GM21515 (cell line): ENCODE results near the gene P2RX5.

Experiments used
- ATAC-seq: cut with Tn5 transposase; IDR thresholded peaks from one replicate; pipeline ENCODE4 v1.9.1; 2021; ENCODE audit not compliant: unreplicated experiment

Gene P2RX5

GRCh38 chr17:3657874-3658783 lies 37.8 kb downstream of the P2RX5 start:
- no peak for ATAC-seq

GRCh38 chr17:3657588-3657869 lies 38.4 kb downstream of the P2RX5 start:
- ATAC-seq: no peak

GRCh38 chr17:3656755-3657587 lies 39.0 kb downstream of the P2RX5 start:
- no peak for ATAC-seq

GRCh38 chr17:3656353-3656752 lies 39.6 kb downstream of the P2RX5 start:
- ATAC-seq: no peak

- no peak for ATAC-seq
Observed at GRCh38 chr17:3655766-3656165, 40.2 kb downstream of the P2RX5 start.

GRCh38 chr17:3647769-3648555 lies 48.0 kb downstream of the P2RX5 start:
- no peak for ATAC-seq

- no peak for ATAC-seq
Observed at GRCh38 chr17:3647251-3647650, 48.7 kb downstream of the P2RX5 start.

- no peak for ATAC-seq
Observed at GRCh38 chr17:3645310-3645709, 50.6 kb downstream of the P2RX5 start.

GRCh38 chr17:3643889-3644349 lies 52.0 kb downstream of the P2RX5 start:
- no peak for ATAC-seq

- no peak for ATAC-seq
Observed at GRCh38 chr17:3641717-3642486, 54.1 kb downstream of the P2RX5 start.

GRCh38 chr17:3641014-3641413 lies 54.9 kb downstream of the P2RX5 start:
- ATAC-seq: no peak

- no peak for ATAC-seq
Observed at GRCh38 chr17:3639981-3640596, 55.9 kb downstream of the P2RX5 start.

GRCh38 chr17:3636908-3637373 lies 59.0 kb downstream of the P2RX5 start:
- peak; percentile 10 for ATAC-seq

GRCh38 chr17:3636154-3636907 lies 59.6 kb downstream of the P2RX5 start, which contains the start of the genes CTNS and SHPK:
Gene CTNS, plus strand, starts transcription at chr17:3636760. Its CDS starts 3,447 bp downstream, at chr17:3640207.
Gene SHPK, minus strand, starts transcription at chr17:3636250. Its CDS starts 31 bp downstream, at chr17:3636219.
- peak; percentile 88 for ATAC-seq

- ATAC-seq: no peak
Observed at GRCh38 chr17:3635474-3636153, 60.3 kb downstream of the P2RX5 start.

GRCh38 chr17:3632287-3632686 lies 63.7 kb downstream of the P2RX5 start:
- ATAC-seq: no peak

GRCh38 chr17:3630781-3631180 lies 65.2 kb downstream of the P2RX5 start:
- no peak for ATAC-seq

GRCh38 chr17:3627769-3628167 lies 68.2 kb downstream of the P2RX5 start:
- ATAC-seq: no peak
